IMR-90 (cell line): Measurements from ENCODE around the gene CYBRD1. TPM values are rescaled to one million over a fixed set of nuclear protein-coding genes. Genes with fewer than 3 reads are reported as not detected.

Experiments
- ATAC-seq: fragments of 200-7000 bp; cut with Tn5 transposase; 2 replicates; pipeline ENCODE4 v1.9.1; 2020; ENCODE audit warnings: low read depth, mild to moderate bottlenecking, moderate library complexity
- BruUV-seq: library from RNA; stranded (reverse); fragments of 400-500 nt; replicated peaks from 2 replicates; lab custom pipeline; 2021; lab: Mats Ljungman, UMichigan
- CTCF ChIA-PET: fragments of 300-600 bp; formaldehyde crosslinking; extraction: SDS; loops from one replicate; lab custom pipeline; 2021; ENCODE audit warnings: antibody characterized with exemption; lab: Yijun Ruan, JAX
- POLR2A ChIA-PET: fragments of 300-600 bp; sonication (Branson Sonifier 250); formaldehyde crosslinking; loops from one replicate; lab custom pipeline; 2022; ENCODE audit warnings: antibody characterized with exemption; ENCODE audit not compliant: unreplicated experiment; lab: Charles Lee
- DNase-seq: peaks from one replicate; pipeline ENCODE4 v3.0.0; 2013
- H2AFZ ChIP-seq: replicated peaks from 2 replicates; pipeline ENCODE3; 2013; ENCODE audit warnings: low read length, mild to moderate bottlenecking; ENCODE audit not compliant: poor library complexity
- H2AK5ac ChIP-seq: 2 replicates; pipeline ENCODE4 v1.6.1; 2013; ENCODE audit warnings: low read depth, low read length, inconsistent platforms
- H2AK9ac ChIP-seq: replicated peaks from 2 replicates; pipeline ENCODE3; 2013; ENCODE audit warnings: mild to moderate bottlenecking, low read depth, low read length, moderate library complexity; ENCODE audit not compliant: poor library complexity
- H2BK120ac ChIP-seq: 2 replicates; pipeline ENCODE4 v1.6.1; 2013; ENCODE audit warnings: low read depth, low read length, inconsistent platforms
- H2BK15ac ChIP-seq: 3 replicates; pipeline ENCODE4 v1.6.1; 2013; ENCODE audit warnings: low read depth, low read length, inconsistent platforms
- H2BK20ac ChIP-seq: 2 replicates; pipeline ENCODE4 v1.6.1; 2013; ENCODE audit warnings: low read depth, mild to moderate bottlenecking, inconsistent platforms, low read length, moderate library complexity
- H2BK5ac ChIP-seq: 2 replicates; pipeline ENCODE4 v1.6.1; 2013; ENCODE audit warnings: mild to moderate bottlenecking, low read depth, low read length, inconsistent platforms; ENCODE audit not compliant: poor library complexity, severe bottlenecking
- H3K14ac ChIP-seq: replicated peaks from 2 replicates; pipeline ENCODE4 v1.6.1; 2013; ENCODE audit warnings: low read depth, low read length, inconsistent platforms
- H3K18ac ChIP-seq: 2 replicates; pipeline ENCODE4 v1.6.1; 2013; ENCODE audit warnings: low read depth, low read length, control low read depth
- H3K23ac ChIP-seq: 2 replicates; pipeline ENCODE4 v1.6.1; 2013; ENCODE audit warnings: low read depth, low read length, inconsistent platforms
- H3K27ac ChIP-seq: 2 replicates; pipeline ENCODE4 v1.5.1; 2013; ENCODE audit warnings: mild to moderate bottlenecking, control low read depth, low read length; ENCODE audit not compliant: insufficient read depth
- H3K27me3 ChIP-seq: 2 replicates; pipeline ENCODE4 v1.6.1; 2013; ENCODE audit warnings: low read length; ENCODE audit not compliant: control insufficient read depth, insufficient read depth
- H3K36me3 ChIP-seq: 2 replicates; pipeline ENCODE4 v1.6.1; 2013; ENCODE audit warnings: low read length, mixed read lengths; ENCODE audit not compliant: control insufficient read depth, insufficient read depth
- H3K4ac ChIP-seq: 2 replicates; pipeline ENCODE4 v1.6.1; 2013; ENCODE audit warnings: low read depth, low read length, inconsistent platforms
- H3K4me1 ChIP-seq: 2 replicates; pipeline ENCODE4 v1.6.1; 2013; ENCODE audit warnings: low read length, mixed read lengths; ENCODE audit not compliant: control insufficient read depth, insufficient read depth
- H3K4me2 ChIP-seq: 2 replicates; pipeline ENCODE4 v1.6.1; 2013; ENCODE audit warnings: low read depth, mild to moderate bottlenecking, control low read depth, low read length, moderate library complexity
- H3K4me3 ChIP-seq: 2 replicates; pipeline ENCODE4 v1.5.1; 2013; ENCODE audit warnings: low read depth, mild to moderate bottlenecking, control low read depth, low read length, moderate library complexity; ENCODE audit not compliant: insufficient read depth
- H3K56ac ChIP-seq: 2 replicates; pipeline ENCODE4 v1.6.1; 2013; ENCODE audit warnings: low read length, inconsistent platforms; ENCODE audit not compliant: insufficient read depth; ENCODE audit errors: extremely low read depth
- H3K79me1 ChIP-seq, 2 experiments: 2 replicates each; pipeline ENCODE4 v1.6.1; 2013; ENCODE audit warnings: low read length in 2 of 2, inconsistent platforms in 1 of 2, low read depth in 1 of 2
- H3K9ac ChIP-seq: 2 replicates; pipeline ENCODE4 v1.6.1; 2013; ENCODE audit warnings: low read depth, low read length, control low read depth
- H3K9me1 ChIP-seq: 2 replicates; pipeline ENCODE4 v1.6.1; 2013; ENCODE audit warnings: low read length, inconsistent platforms; ENCODE audit not compliant: insufficient read depth
- H3K9me3 ChIP-seq: 2 replicates; pipeline ENCODE4 v1.6.1; 2013; ENCODE audit warnings: low read length; ENCODE audit not compliant: control insufficient read depth, insufficient read depth
- H4K20me1 ChIP-seq: 2 replicates; pipeline ENCODE4 v1.6.1; 2013; ENCODE audit warnings: low read length, inconsistent platforms; ENCODE audit not compliant: insufficient read depth
- H4K5ac ChIP-seq: 2 replicates; pipeline ENCODE4 v1.6.1; 2013; ENCODE audit warnings: mild to moderate bottlenecking, low read depth, low read length, control low read depth
- H4K8ac ChIP-seq, 2 experiments: 2 replicates each; pipeline ENCODE4 v1.6.1; 2013; ENCODE audit warnings: low read depth in 2 of 2, low read length in 2 of 2, control low read depth in 1 of 2, inconsistent platforms in 1 of 2
- H4K91ac ChIP-seq: 2 replicates; pipeline ENCODE4 v1.6.1; 2013; ENCODE audit warnings: low read depth, low read length, inconsistent platforms; ENCODE audit not compliant: insufficient read depth
- CEBPB ChIP-seq: IDR thresholded peaks from 2 replicates; pipeline ENCODE4 v1.6.1; 2012; ENCODE audit warnings: low read depth, low read length, improper control_type of control experiment
- CHD1 ChIP-seq: IDR thresholded peaks from 2 replicates; pipeline ENCODE4 v1.6.1; 2012; ENCODE audit warnings: low read depth, low read length, improper control_type of control experiment
- FOS ChIP-seq: fragments of 150-350 bp; IDR thresholded peaks from 2 replicates; pipeline ENCODE4 v1.6.1; 2016; ENCODE audit warnings: low read depth, low read length
- MAZ ChIP-seq: IDR thresholded peaks from 2 replicates; pipeline ENCODE4 v1.6.1; 2012; ENCODE audit warnings: low read depth, mild to moderate bottlenecking, low read length, improper control_type of control experiment, moderate library complexity, borderline replicate concordance
- MXI1 ChIP-seq: IDR thresholded peaks from 2 replicates; pipeline ENCODE4 v1.6.1; 2012; ENCODE audit warnings: low read depth, mild to moderate bottlenecking, low read length, moderate library complexity, borderline replicate concordance
- POLR2A ChIP-seq: IDR thresholded peaks from 2 replicates; pipeline ENCODE4 v1.6.1; 2012; ENCODE audit warnings: mild to moderate bottlenecking, low read depth, low read length
- RAD21 ChIP-seq: IDR thresholded peaks from 2 replicates; pipeline ENCODE4 v1.6.1; 2012; ENCODE audit warnings: low read length, improper control_type of control experiment
- RFX5 ChIP-seq: IDR thresholded peaks from 2 replicates; pipeline ENCODE4 v1.8.0; 2012; ENCODE audit warnings: low read depth, mild to moderate bottlenecking, low read length, moderate library complexity
- SMC3 ChIP-seq: fragments of 150-350 bp; IDR thresholded peaks from 2 replicates; pipeline ENCODE4 v1.6.1; 2016; ENCODE audit warnings: low read depth, mild to moderate bottlenecking, antibody characterized with exemption, low read length, moderate library complexity
- WGBS, 2 experiments: methylation state at CpG; one replicate each; pipeline versions ENCODE4 v1.1.5 to v1.1.7; 2013; ENCODE audit warnings: missing lambda C conversion rate in 2 of 2; ENCODE audit not compliant: insufficient read length in 1 of 2; ENCODE audit errors: extremely low coverage in 2 of 2; 5-methylcytosine and 5-hydroxymethylcytosine counted together
- dilution Hi-C: fragments of 300-500 bp; cut with HindIII; formaldehyde crosslinking; loops from one replicate; pipeline ENCODE4 v1.14.3; 2018; ENCODE audit warnings: low sequenced_read_pairs; ENCODE audit not compliant: unreplicated experiment
- in situ Hi-C: fragments of 300-500 bp; cut with MboI; formaldehyde crosslinking; loops from 3 replicates; pipeline ENCODE4 v1.14.3; 2019; ENCODE audit warnings: low sequenced_read_pairs, inconsistent platforms, mixed read lengths
- intact Hi-C: fragments of 100-400 bp; cut with micrococcal nuclease; formaldehyde crosslinking; loops from 2 replicates; pipeline ENCODE4 v1.10.0; 2022
- polyA plus RNA-seq, 3 experiments: library from polyadenylated mRNA; depleted of rRNA; stranded (reverse); fragments of >200 nt; gene quantifications; 2 replicates each; pipeline ENCODE4 v1.2.3, GENCODE V29; 2012; ENCODE audit warnings: low replicate concordance in 1 of 3
- total RNA-seq: library from RNA; depleted of rRNA; stranded (reverse); fragments of >200 nt; gene quantifications from 2 replicates; pipeline ENCODE4 v1.2.3, GENCODE V29; 2012
- TF ChIP-seq, protein P1 (sequence below): fragments of 150-350 bp; IDR thresholded peaks from 2 replicates; pipeline ENCODE4 v1.6.1; 2016; ENCODE audit warnings: low read depth, mild to moderate bottlenecking, low read length, moderate library complexity, borderline replicate concordance
- TF ChIP-seq, protein P2 (sequence below): conservative IDR thresholded peaks from 2 replicates; pipeline ENCODE4 v1.5.1; 2012; ENCODE audit warnings: mild to moderate bottlenecking, low read depth, low read length, improper control_type of control experiment
- TF ChIP-seq, protein P3 (sequence below): fragments of 150-350 bp; IDR thresholded peaks from 2 replicates; pipeline ENCODE4 v1.6.1; 2017; ENCODE audit warnings: mild to moderate bottlenecking, antibody characterized with exemption, low read length, low read depth

CYBRD1 gene
- total and polyA plus RNA-seq, 2 of the 4 experiments (the other 2 are of a cell fraction) = 53.2 to 103 TPM

DNA sequence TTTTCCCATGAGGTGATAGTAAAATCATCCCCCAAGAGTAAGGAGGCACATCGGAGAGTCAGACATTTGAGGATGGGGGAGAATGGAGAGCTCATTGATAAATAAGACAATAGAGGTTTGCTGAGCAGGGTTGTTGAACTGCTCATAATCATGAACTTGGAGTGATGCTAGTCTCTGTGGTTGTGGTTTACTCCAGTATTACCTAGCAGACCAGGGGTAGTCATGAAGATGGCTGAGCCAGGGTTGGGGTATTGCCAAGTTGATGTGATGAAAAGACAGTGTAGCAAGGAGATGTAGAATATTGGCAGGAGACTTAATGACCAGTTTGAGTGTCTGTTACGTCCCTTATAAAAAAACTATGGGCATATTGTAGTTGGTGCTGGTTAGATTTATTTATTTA lies 25.4 kb downstream of the CYBRD1 start:
- DNase-seq (peak; percentile 45), ATAC-seq (no peak)
- Histone ChIP-seq H3K4me2 (no peak overlapping the region), H2AFZ (no peak overlapping the region), H3K9me1 (peaks cover 5% of the 10 kb centered on the region), H4K8ac (no peak overlapping the region), H2BK15ac (no peak overlapping the region), H3K18ac (no peak overlapping the region), H3K56ac (no peak overlapping the region), H3K4me1 (peaks cover 10% of the 10 kb centered on the region; the same call in 1 of the 2 replicates), H4K5ac (no peak overlapping the region), H2AK9ac (no peak overlapping the region), H4K91ac (no peak overlapping the region), H3K23ac (no peak overlapping the region), H3K27me3 (no peaks in the 10 kb centered on the region), H3K9me3 (no peaks in the 10 kb centered on the region), H3K36me3 (peaks cover 11% of the 10 kb centered on the region), H3K79me1 (peaks cover 9 to 42% of the 10 kb centered on the region in 2 experiments; a peak in 3 of 4 replicates), H2BK20ac (no peak overlapping the region), H2AK5ac (no peak overlapping the region), H3K14ac (no peak overlapping the region; the same call in 1 of the 2 replicates), H2BK5ac (no peak overlapping the region), H4K20me1 (no peaks in the 10 kb centered on the region), H3K4ac (no peak overlapping the region), H3K27ac (no peak overlapping the region), H2BK120ac (no peak overlapping the region), H3K4me3 (no peak overlapping the region), H3K9ac (no peak overlapping the region)
- CTCF ChIA-PET = interaction anchor here (0.6 kb wide), 1 partner anchor 17 kb away, joined by 4 read pairs; no protein-coding TSS in a partner anchor
- intact Hi-C loops (no loop called here), dilution Hi-C loops (no loop called here), in situ Hi-C loops (no loop called here)
- POLR2A ChIA-PET = no interaction called here
- 100% methylated on average over 1 of the region's 2 CpGs; no CpG with 5 or more reads in 1 of the 2 experiments for WGBS, 2 experiments
- no TSS peak for BruUV-seq
- TF ChIP-seq, protein P1, sequence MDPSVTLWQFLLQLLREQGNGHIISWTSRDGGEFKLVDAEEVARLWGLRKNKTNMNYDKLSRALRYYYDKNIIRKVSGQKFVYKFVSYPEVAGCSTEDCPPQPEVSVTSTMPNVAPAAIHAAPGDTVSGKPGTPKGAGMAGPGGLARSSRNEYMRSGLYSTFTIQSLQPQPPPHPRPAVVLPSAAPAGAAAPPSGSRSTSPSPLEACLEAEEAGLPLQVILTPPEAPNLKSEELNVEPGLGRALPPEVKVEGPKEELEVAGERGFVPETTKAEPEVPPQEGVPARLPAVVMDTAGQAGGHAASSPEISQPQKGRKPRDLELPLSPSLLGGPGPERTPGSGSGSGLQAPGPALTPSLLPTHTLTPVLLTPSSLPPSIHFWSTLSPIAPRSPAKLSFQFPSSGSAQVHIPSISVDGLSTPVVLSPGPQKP = no peak
- no peak for TF ChIP-seq CHD1
- TF ChIP-seq, protein P2, sequence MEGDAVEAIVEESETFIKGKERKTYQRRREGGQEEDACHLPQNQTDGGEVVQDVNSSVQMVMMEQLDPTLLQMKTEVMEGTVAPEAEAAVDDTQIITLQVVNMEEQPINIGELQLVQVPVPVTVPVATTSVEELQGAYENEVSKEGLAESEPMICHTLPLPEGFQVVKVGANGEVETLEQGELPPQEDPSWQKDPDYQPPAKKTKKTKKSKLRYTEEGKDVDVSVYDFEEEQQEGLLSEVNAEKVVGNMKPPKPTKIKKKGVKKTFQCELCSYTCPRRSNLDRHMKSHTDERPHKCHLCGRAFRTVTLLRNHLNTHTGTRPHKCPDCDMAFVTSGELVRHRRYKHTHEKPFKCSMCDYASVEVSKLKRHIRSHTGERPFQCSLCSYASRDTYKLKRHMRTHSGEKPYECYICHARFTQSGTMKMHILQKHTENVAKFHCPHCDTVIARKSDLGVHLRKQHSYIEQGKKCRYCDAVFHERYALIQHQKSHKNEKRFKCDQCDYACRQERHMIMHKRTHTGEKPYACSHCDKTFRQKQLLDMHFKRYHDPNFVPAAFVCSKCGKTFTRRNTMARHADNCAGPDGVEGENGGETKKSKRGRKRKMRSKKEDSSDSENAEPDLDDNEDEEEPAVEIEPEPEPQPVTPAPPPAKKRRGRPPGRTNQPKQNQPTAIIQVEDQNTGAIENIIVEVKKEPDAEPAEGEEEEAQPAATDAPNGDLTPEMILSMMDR = no peak
- TF ChIP-seq FOS = no peak
- no peak for TF ChIP-seq MAZ
- no peak for TF ChIP-seq RFX5
- TF ChIP-seq, protein P3, sequence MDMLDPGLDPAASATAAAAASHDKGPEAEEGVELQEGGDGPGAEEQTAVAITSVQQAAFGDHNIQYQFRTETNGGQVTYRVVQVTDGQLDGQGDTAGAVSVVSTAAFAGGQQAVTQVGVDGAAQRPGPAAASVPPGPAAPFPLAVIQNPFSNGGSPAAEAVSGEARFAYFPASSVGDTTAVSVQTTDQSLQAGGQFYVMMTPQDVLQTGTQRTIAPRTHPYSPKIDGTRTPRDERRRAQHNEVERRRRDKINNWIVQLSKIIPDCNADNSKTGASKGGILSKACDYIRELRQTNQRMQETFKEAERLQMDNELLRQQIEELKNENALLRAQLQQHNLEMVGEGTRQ = no peak
- no peak for TF ChIP-seq POLR2A
- TF ChIP-seq SMC3 = no peak
- no peak for TF ChIP-seq CEBPB
- no peak for TF ChIP-seq RAD21
- TF ChIP-seq MXI1 = no peak
